Muscle of arm (tissue), 12 donors: Measurements from ENCODE around the gene KICS2. TPM values are rescaled to one million over a fixed set of nuclear protein-coding genes. Genes with fewer than 3 reads are reported as not detected.
A peak's percentile ranks its signal among the peaks of the same experiment; 100 is the strongest.
"Not testable (repeated sequence)": the region's sequence is repeated elsewhere in the genome, so short reads cannot be mapped to it uniquely, and the experiment has no call there.

ENCODE experiments used
- DNase-seq: peaks from one replicate; pipeline ENCODE4 v3.0.0-alpha.2; 2013
- polyA plus RNA-seq, 12 donors: library from polyadenylated mRNA; unstranded; fragments of 120-200 nt; gene quantifications; one replicate each; pipeline ENCODE4 v1.2.1, GENCODE V29; 2013; ENCODE audit not compliant: insufficient read length in 12 of 12

KICS2 gene
- polyA plus RNA-seq, 12 donors: 2.8 to 4.4 (median 3.7) TPM; not detected in 2

- DNase-seq: no peak
These were observed 3.5 kb downstream of the KICS2 start for GRCh38 chr12:64218597-64218996.

- DNase-seq: not testable (repeated sequence)
These were observed 4.5 kb downstream of the KICS2 start for GRCh38 chr12:64217643-64218042.

GRCh38 chr12:64216239-64216638 lies 5.9 kb downstream of the KICS2 start:
- DNase-seq: no peak

GRCh38 chr12:64212119-64212746 lies 9.9 kb downstream of the KICS2 start:
- DNase-seq: no peak

- DNase-seq: no peak
These were observed 14.6 kb downstream of the KICS2 start for GRCh38 chr12:64207453-64207852.

GRCh38 chr12:64205542-64205941 lies 16.6 kb downstream of the KICS2 start:
- DNase-seq: no peak

- DNase-seq: no peak
These were observed 18.3 kb downstream of the KICS2 start for GRCh38 chr12:64203775-64204174.

GRCh38 chr12:64203036-64203435 lies 19.1 kb downstream of the KICS2 start:
- no peak for DNase-seq

- not testable (repeated sequence) for DNase-seq
These were observed 26.3 kb downstream of the KICS2 start for GRCh38 chr12:64195841-64196240.

- no peak for DNase-seq
These were observed 27.6 kb downstream of the KICS2 start for GRCh38 chr12:64194333-64195149.

- no peak for DNase-seq
These were observed 28.2 kb downstream of the KICS2 start for GRCh38 chr12:64193931-64194330.

GRCh38 chr12:64192644-64193444 lies 29.3 kb downstream of the KICS2 start:
- no peak for DNase-seq

GRCh38 chr12:64190140-64190539 lies 32.0 kb downstream of the KICS2 start:
- no peak for DNase-seq

- DNase-seq: no peak
These were observed 32.6 kb downstream of the KICS2 start for GRCh38 chr12:64189530-64189929.

GRCh38 chr12:64187794-64188193 lies 34.3 kb downstream of the KICS2 start:
- DNase-seq: no peak

GRCh38 chr12:64187370-64187769 lies 34.7 kb downstream of the KICS2 start:
- DNase-seq: no peak

GRCh38 chr12:64186789-64187188 lies 35.3 kb downstream of the KICS2 start:
- DNase-seq: no peak

GRCh38 chr12:64184216-64184615 lies 37.9 kb downstream of the KICS2 start:
- no peak for DNase-seq

- DNase-seq: peak; percentile 66
These were observed 40.4 kb downstream of the KICS2 start for GRCh38 chr12:64181430-64182291.

- no peak for DNase-seq
These were observed 41.1 kb downstream of the KICS2 start for GRCh38 chr12:64180951-64181350.

GRCh38 chr12:64178122-64178521 lies 44.0 kb downstream of the KICS2 start:
- no peak for DNase-seq

- DNase-seq: no peak
These were observed 45.1 kb downstream of the KICS2 start for GRCh38 chr12:64177001-64177400.
